Mesendoderm (in vitro differentiated cells): Measurements from ENCODE around the gene LPIN1.

Experiments used
- DNase-seq: peaks from one replicate; pipeline ENCODE4 v3.0.0; 2013
- H2AK5ac ChIP-seq: 2 replicates; pipeline ENCODE4 v1.6.1; 2013; ENCODE audit warnings: low read length, inconsistent platforms
- H2BK120ac ChIP-seq: 2 replicates; pipeline ENCODE4 v1.6.1; 2013; ENCODE audit warnings: low read depth, mild to moderate bottlenecking, low read length, moderate library complexity, mixed read lengths
- H2BK15ac ChIP-seq: replicated peaks from 2 replicates; pipeline ENCODE4 v1.6.1; 2013; ENCODE audit warnings: low read depth, mild to moderate bottlenecking, moderate library complexity
- H2BK5ac ChIP-seq: 2 replicates; pipeline ENCODE4 v1.6.1; 2013; ENCODE audit warnings: low read length, inconsistent platforms
- H3K18ac ChIP-seq: 2 replicates; pipeline ENCODE4 v1.6.1; 2013; ENCODE audit warnings: mild to moderate bottlenecking, low read length, mixed read lengths
- H3K23ac ChIP-seq: one replicate; pipeline ENCODE4 v1.6.1; 2013; ENCODE audit warnings: low read length
- H3K27ac ChIP-seq: 2 replicates; pipeline ENCODE4 v1.5.1; 2013; ENCODE audit warnings: low read depth, mild to moderate bottlenecking, inconsistent platforms, low read length, moderate library complexity
- H3K27me3 ChIP-seq: 2 replicates; pipeline ENCODE4 v1.6.1; 2013; ENCODE audit warnings: low read length, control low read depth, mild to moderate bottlenecking, inconsistent platforms; ENCODE audit not compliant: insufficient read depth, poor library complexity
- H3K36me3 ChIP-seq: 2 replicates; pipeline ENCODE4 v1.6.1; 2013; ENCODE audit warnings: low read length, inconsistent platforms; ENCODE audit not compliant: control insufficient read depth, insufficient read depth
- H3K4ac ChIP-seq: one replicate; pipeline ENCODE4 v1.6.1; 2013; ENCODE audit warnings: low read depth, mild to moderate bottlenecking, low read length, moderate library complexity
- H3K4me1 ChIP-seq: 2 replicates; pipeline ENCODE4 v1.6.1; 2013; ENCODE audit warnings: low read depth, low read length, inconsistent platforms; ENCODE audit not compliant: control insufficient read depth
- H3K4me2 ChIP-seq: 2 replicates; pipeline ENCODE4 v1.6.1; 2013; ENCODE audit warnings: low read length
- H3K4me3 ChIP-seq: 2 replicates; pipeline ENCODE4 v1.5.1; 2013; ENCODE audit warnings: mild to moderate bottlenecking, low read length
- H3K56ac ChIP-seq: one replicate; pipeline ENCODE4 v1.6.1; 2013; ENCODE audit warnings: low read length
- H3K79me1 ChIP-seq: 2 replicates; pipeline ENCODE4 v1.6.1; 2013; ENCODE audit warnings: low read length, inconsistent platforms
- H3K79me2 ChIP-seq: 2 replicates; pipeline ENCODE4 v1.6.1; 2013; ENCODE audit warnings: mild to moderate bottlenecking, low read length; ENCODE audit not compliant: control insufficient read depth, insufficient read depth
- H3K9ac ChIP-seq: 2 replicates; pipeline ENCODE4 v1.6.1; 2013; ENCODE audit warnings: low read length, inconsistent platforms
- H4K5ac ChIP-seq: one replicate; pipeline ENCODE4 v1.6.1; 2013; ENCODE audit warnings: low read length
- H4K8ac ChIP-seq: one replicate; pipeline ENCODE4 v1.6.1; 2013; ENCODE audit warnings: low read depth, mild to moderate bottlenecking, control low read depth, low read length, moderate library complexity
- WGBS: extraction: QIAGEN DNeasy Blood & Tissue Kit; methylation state at CpG from one replicate; pipeline ENCODE4 v1.1.7; 2013; ENCODE audit warnings: low lambda C conversion rate, missing lambda C conversion rate; ENCODE audit not compliant: insufficient coverage; ENCODE audit errors: extremely low coverage; 5-methylcytosine and 5-hydroxymethylcytosine counted together

Gene LPIN1

DNA sequence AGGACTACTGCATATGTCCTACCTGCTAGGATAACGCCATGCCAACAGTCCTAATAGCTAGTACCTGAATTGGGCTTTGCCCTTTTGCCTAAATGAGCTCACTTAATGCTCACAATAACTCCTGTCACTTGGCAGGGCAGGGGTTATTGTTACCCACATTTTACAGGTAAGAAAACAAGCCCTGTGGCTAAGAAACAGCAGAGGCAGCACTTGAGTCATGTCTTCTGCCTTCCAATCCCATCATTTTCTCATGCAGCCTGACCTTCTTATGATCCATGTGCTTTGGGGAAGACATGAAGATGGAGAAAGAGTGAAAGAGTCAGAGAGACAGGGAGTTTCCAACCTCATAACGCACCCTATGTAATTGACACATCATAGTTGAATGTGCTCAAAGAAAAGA, 33.6 kb upstream of the LPIN1 start:
- Histone ChIP-seq H3K18ac (no peak overlapping the region), H3K79me2 (no peaks in the 10 kb centered on the region), H3K79me1 (no peaks in the 10 kb centered on the region), H3K9ac (no peak overlapping the region), H3K4ac (no peak overlapping the region), H3K4me1 (peaks cover 2% of the 10 kb centered on the region), H3K23ac (no peak overlapping the region), H4K5ac (no peak overlapping the region), H2BK5ac (no peak overlapping the region), H3K27ac (no peak overlapping the region), H2BK120ac (no peak overlapping the region), H3K56ac (peak overlapping the region; percentile 0), H2BK15ac (no peak overlapping the region), H3K4me3 (no peak overlapping the region), H3K36me3 (no peaks in the 10 kb centered on the region), H3K4me2 (no peak overlapping the region), H2AK5ac (peak overlapping the region; percentile 29), H3K27me3 (no peaks in the 10 kb centered on the region), H4K8ac (no peak overlapping the region)
- WGBS, result no CpG with 5 or more reads among the region's 2 CpGs
- no peak for DNase-seq

DNA sequence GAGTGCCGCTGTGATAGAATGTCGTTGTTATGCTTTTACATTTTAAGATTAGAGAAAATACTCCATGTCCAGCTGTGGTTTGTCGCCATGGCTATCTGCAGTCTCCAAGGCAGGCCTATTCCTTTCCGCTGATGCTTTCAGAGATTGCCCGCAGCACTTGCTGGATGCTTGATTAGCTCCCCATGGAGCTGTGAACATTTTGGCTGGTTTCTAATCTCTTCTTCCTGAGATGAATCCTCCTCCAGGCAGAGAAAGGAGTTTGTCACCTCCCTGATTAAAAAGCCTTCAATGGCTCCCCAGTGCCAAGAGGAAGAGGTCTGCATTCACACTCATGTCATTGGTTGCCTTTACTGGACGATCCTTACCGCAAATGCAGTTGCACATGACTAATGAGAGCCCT, 32.6 kb upstream of the LPIN1 start:
- no peak overlapping the region for H3K27ac ChIP-seq
- no peak overlapping the region for H2BK15ac ChIP-seq
- no peak overlapping the region for H4K8ac ChIP-seq
- H3K23ac ChIP-seq, result no peak overlapping the region
- H2AK5ac ChIP-seq, result no peak overlapping the region
- H3K36me3 ChIP-seq, result no peaks in the 10 kb centered on the region
- no peaks in the 10 kb centered on the region for H3K27me3 ChIP-seq
- H3K79me2 ChIP-seq, result no peaks in the 10 kb centered on the region
- no peak overlapping the region for H3K18ac ChIP-seq
- H3K79me1 ChIP-seq, result no peaks in the 10 kb centered on the region
- no peak overlapping the region for H3K4ac ChIP-seq
- H3K56ac ChIP-seq, result no peak overlapping the region
- DNase-seq, result peak; percentile 95
- no peak overlapping the region for H3K4me3 ChIP-seq
- no peak overlapping the region for H2BK120ac ChIP-seq
- no peak overlapping the region for H4K5ac ChIP-seq
- WGBS, result no CpG with 5 or more reads among the region's 7 CpGs
- H3K9ac ChIP-seq, result no peak overlapping the region
- no peak overlapping the region for H2BK5ac ChIP-seq
- H3K4me2 ChIP-seq, result no peak overlapping the region
- H3K4me1 ChIP-seq, result peaks cover 2% of the 10 kb centered on the region

DNA sequence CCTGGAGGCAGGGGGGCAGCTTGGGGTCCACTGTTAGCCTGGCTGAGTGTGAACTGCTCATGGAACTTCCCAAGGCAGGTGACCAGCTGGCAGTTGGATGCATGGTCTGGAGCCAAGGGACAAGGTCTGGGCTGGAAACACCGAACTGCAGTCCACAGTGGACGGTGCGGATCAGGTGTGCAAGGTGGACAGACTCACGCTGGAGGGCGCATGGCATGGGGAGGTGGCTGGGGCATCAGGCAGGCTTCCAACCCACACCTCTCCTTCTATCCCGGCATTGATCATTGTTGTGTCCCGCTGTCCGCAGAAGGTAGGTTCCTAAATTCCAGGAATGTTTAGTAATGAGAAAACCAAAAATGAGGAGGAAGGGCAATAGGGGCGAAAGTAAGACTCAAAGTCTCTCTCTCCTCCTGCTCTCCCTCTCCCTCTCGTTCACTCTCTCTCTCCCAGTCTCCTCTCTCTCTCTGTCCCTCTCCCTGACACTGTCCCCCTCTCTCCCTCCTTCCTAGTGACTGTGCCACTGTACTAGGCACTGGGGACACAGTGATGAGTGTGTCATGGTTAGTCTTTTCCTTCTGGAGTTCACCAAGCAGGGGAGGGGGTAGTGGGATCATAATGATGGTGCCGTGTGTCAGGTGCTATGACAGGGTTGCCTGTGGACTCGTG, 30.3 kb upstream of the LPIN1 start:
- Histone ChIP-seq H2BK120ac (no peak overlapping the region), H3K23ac (no peak overlapping the region), H3K27ac (no peak overlapping the region), H3K56ac (peak overlapping the region; percentile 3), H2AK5ac (peak overlapping the region; percentile 36), H2BK15ac (no peak overlapping the region), H3K18ac (no peak overlapping the region), H3K79me2 (no peaks in the 10 kb centered on the region), H3K9ac (no peak overlapping the region), H3K4me2 (no peak overlapping the region), H3K27me3 (no peaks in the 10 kb centered on the region), H3K4me1 (no peaks in the 10 kb centered on the region), H3K4me3 (no peak overlapping the region), H4K5ac (no peak overlapping the region), H3K79me1 (no peaks in the 10 kb centered on the region), H3K4ac (no peak overlapping the region), H2BK5ac (peak overlapping the region; percentile 6), H3K36me3 (no peaks in the 10 kb centered on the region), H4K8ac (no peak overlapping the region)
- DNase-seq, result no peak
- no CpG with 5 or more reads among the region's 12 CpGs for WGBS

DNA sequence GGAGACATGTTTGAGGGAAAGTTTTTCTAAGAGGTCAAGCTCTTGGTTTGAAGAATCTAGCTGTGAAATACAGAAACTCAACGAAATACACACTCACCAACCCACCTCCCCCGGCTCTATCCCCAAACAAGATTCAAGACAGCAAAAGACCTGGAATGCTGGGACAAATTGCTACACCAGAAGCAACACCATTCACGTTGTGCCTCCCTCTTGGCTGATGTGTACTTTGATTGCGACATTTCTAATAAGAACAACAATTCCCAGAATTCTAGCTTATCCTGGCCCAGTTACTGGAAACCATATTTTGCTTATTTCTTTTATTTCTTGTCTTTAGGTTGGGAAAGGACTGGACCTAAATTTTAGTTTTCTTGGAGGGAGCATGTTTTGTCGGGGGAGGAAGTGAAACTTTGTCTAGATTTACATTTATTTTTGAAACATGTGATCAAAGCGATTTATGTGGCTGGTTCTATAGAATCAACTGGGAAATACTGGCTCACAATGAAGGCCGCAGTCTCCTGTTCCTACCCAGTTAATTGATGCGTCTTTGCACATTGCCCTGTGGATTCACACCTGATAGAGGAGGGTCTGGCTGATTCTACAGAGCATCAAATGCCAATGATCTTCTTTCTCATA, 29.6 kb upstream of the LPIN1 start:
- Histone ChIP-seq H2BK5ac (no peak overlapping the region), H3K4ac (no peak overlapping the region), H3K18ac (no peak overlapping the region), H3K4me3 (no peak overlapping the region), H2AK5ac (no peak overlapping the region), H4K5ac (no peak overlapping the region), H2BK120ac (no peak overlapping the region), H4K8ac (no peak overlapping the region), H3K79me1 (no peaks in the 10 kb centered on the region), H3K27ac (no peak overlapping the region), H2BK15ac (no peak overlapping the region), H3K79me2 (no peaks in the 10 kb centered on the region), H3K56ac (no peak overlapping the region), H3K4me2 (no peak overlapping the region), H3K36me3 (no peaks in the 10 kb centered on the region), H3K9ac (no peak overlapping the region), H3K4me1 (no peaks in the 10 kb centered on the region), H3K27me3 (no peaks in the 10 kb centered on the region), H3K23ac (no peak overlapping the region)
- no CpG with 5 or more reads among the region's 8 CpGs for WGBS
- peak; percentile 77 for DNase-seq

DNA sequence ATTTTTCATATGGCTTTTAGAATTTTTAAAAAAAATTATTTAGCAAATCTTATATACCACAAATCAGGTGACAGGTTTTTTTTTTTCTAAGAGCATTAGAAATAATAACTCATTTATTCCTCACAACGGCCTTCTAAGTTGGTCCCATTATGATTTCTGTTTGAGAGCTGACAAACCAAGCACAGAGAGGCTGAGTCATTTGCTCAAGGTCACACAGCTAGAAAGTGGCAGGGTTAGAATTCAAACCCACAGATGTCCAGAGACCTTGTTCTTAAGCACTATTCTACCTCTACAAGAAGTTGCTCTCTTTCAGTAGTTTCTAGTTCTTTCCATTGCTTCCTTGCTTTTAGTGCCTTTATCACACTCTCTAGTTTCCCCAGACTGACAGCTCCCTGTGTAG, 28.8 kb upstream of the LPIN1 start:
- no peak overlapping the region for H3K4ac ChIP-seq
- H2BK120ac ChIP-seq, result no peak overlapping the region
- WGBS, result no CpG with 5 or more reads among the region's 1 CpG
- no peak overlapping the region for H4K5ac ChIP-seq
- H3K4me2 ChIP-seq, result no peak overlapping the region
- H3K18ac ChIP-seq, result no peak overlapping the region
- no peak overlapping the region for H3K9ac ChIP-seq
- H2AK5ac ChIP-seq, result no peak overlapping the region
- H3K79me2 ChIP-seq, result no peaks in the 10 kb centered on the region
- peak overlapping the region; percentile 12 for H3K56ac ChIP-seq
- H2BK5ac ChIP-seq, result no peak overlapping the region
- no peaks in the 10 kb centered on the region for H3K27me3 ChIP-seq
- no peaks in the 10 kb centered on the region for H3K4me1 ChIP-seq
- H2BK15ac ChIP-seq, result no peak overlapping the region
- H3K4me3 ChIP-seq, result no peak overlapping the region
- no peak overlapping the region for H4K8ac ChIP-seq
- DNase-seq, result no peak
- no peak overlapping the region for H3K27ac ChIP-seq
- no peak overlapping the region for H3K23ac ChIP-seq
- H3K79me1 ChIP-seq, result no peaks in the 10 kb centered on the region
- H3K36me3 ChIP-seq, result no peaks in the 10 kb centered on the region

DNA sequence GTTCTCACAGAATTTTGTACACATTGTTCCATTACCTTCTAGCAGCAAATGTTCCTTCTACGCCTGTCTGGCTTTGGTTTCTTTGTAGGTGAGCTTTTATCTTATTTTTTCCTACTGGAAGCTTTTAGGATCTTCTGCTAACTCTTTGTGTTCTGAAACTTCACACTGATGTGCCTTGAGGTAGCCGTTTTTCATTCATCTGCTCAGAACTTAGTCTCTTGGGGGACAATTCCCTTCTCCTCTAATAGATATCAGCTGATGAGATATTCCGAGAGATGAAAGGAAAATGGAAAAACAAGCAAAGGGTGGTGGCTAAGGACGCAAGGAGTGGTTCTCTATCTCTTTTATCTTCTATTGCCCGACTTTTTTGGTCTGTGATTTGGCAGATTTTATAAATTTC, 27.8 kb upstream of the LPIN1 start:
- H3K4me3 ChIP-seq, result no peak overlapping the region
- no peak overlapping the region for H3K4me2 ChIP-seq
- no peak overlapping the region for H2BK5ac ChIP-seq
- H4K8ac ChIP-seq, result no peak overlapping the region
- no peak overlapping the region for H3K23ac ChIP-seq
- no peak overlapping the region for H3K9ac ChIP-seq
- H3K4ac ChIP-seq, result no peak overlapping the region
- no CpG with 5 or more reads among the region's 5 CpGs for WGBS
- no peak overlapping the region for H3K27ac ChIP-seq
- no peak overlapping the region for H2AK5ac ChIP-seq
- H3K4me1 ChIP-seq, result no peaks in the 10 kb centered on the region
- H2BK120ac ChIP-seq, result no peak overlapping the region
- H2BK15ac ChIP-seq, result no peak overlapping the region
- DNase-seq, result no peak
- H3K27me3 ChIP-seq, result no peaks in the 10 kb centered on the region
- H3K79me1 ChIP-seq, result no peaks in the 10 kb centered on the region
- no peak overlapping the region for H3K18ac ChIP-seq
- H3K56ac ChIP-seq, result no peak overlapping the region
- H3K36me3 ChIP-seq, result no peaks in the 10 kb centered on the region
- H3K79me2 ChIP-seq, result no peaks in the 10 kb centered on the region
- no peak overlapping the region for H4K5ac ChIP-seq
